NK-92 (cell line): ENCODE data around the gene PRR15.

ENCODE experiments used
- DNase-seq: peaks from one replicate; lab custom pipeline; 2025; ENCODE audit not compliant: unreplicated experiment; lab: John Stamatoyannopoulos, UW

The PRR15 gene

GRCh38 chr7:29569648-29570047 is 6.0 kb downstream of the PRR15 start:
- DNase-seq, result no peak

- no peak for DNase-seq
Measured at GRCh38 chr7:29572558-29572957, 8.9 kb downstream of the PRR15 start.

GRCh38 chr7:29573567-29573966 is 9.9 kb downstream of the PRR15 start:
- DNase-seq, result no peak

GRCh38 chr7:29574659-29575058 is 11.0 kb downstream of the PRR15 start:
- no peak for DNase-seq

- DNase-seq, result no peak
Measured at GRCh38 chr7:29587195-29587808, 23.7 kb downstream of the PRR15 start.

- no peak for DNase-seq
Measured at GRCh38 chr7:29588212-29588611, 24.6 kb downstream of the PRR15 start.

GRCh38 chr7:29588900-29589696 is 25.5 kb downstream of the PRR15 start:
- no peak for DNase-seq

- no peak for DNase-seq
Measured at GRCh38 chr7:29592866-29593265, 29.2 kb downstream of the PRR15 start.

GRCh38 chr7:29593459-29593858 is 29.8 kb downstream of the PRR15 start:
- DNase-seq, result no peak

GRCh38 chr7:29596593-29597178 is 33.1 kb downstream of the PRR15 start:
- no peak for DNase-seq

GRCh38 chr7:29597266-29597665 is 33.6 kb downstream of the PRR15 start:
- no peak for DNase-seq

- DNase-seq, result no peak
Measured at GRCh38 chr7:29598137-29598536, 34.5 kb downstream of the PRR15 start.

GRCh38 chr7:29598613-29599012 is 35.0 kb downstream of the PRR15 start:
- no peak for DNase-seq

- no peak for DNase-seq
Measured at GRCh38 chr7:29599026-29599425, 35.4 kb downstream of the PRR15 start.

GRCh38 chr7:29600661-29601060 is 37.0 kb downstream of the PRR15 start:
- DNase-seq, result no peak

- no peak for DNase-seq
Measured at GRCh38 chr7:29604052-29604451, 40.4 kb downstream of the PRR15 start.

- DNase-seq, result no peak
Measured at GRCh38 chr7:29604702-29605101, 41.1 kb downstream of the PRR15 start.

GRCh38 chr7:29605671-29606070 is 42.0 kb downstream of the PRR15 start:
- no peak for DNase-seq

- no peak for DNase-seq
Measured at GRCh38 chr7:29606287-29606721, 42.7 kb downstream of the PRR15 start.

GRCh38 chr7:29606830-29607229 is 43.2 kb downstream of the PRR15 start:
- DNase-seq, result no peak

GRCh38 chr7:29607259-29607658 is 43.6 kb downstream of the PRR15 start:
- DNase-seq, result no peak

GRCh38 chr7:29607889-29608288 is 44.3 kb downstream of the PRR15 start:
- DNase-seq, result no peak
